ENCODE measurements around the gene DCLK1. TPM values are rescaled to one million over a fixed set of nuclear protein-coding genes. Genes with fewer than 3 reads are reported as not detected.
A peak's percentile ranks its signal among the peaks of the same experiment; 100 is the strongest.

The DCLK1 gene
- total and polyA plus RNA-seq, 8 donors: 10.5 to 20.5 (median 12.8) TPM

GRCh38 chr13:35909091-35909490, 222.1 kb downstream of the DCLK1 start:
- ATAC-seq (no peak), DNase-seq (no peak)
- TF ChIP-seq CTCF (IDR thresholded peaks at IDR 0.05): no peak
- intact Hi-C loops (cut with DNase I): no loop called here
- H3K27ac ChIP-seq: no peak overlapping the region
- H3K9me3 ChIP-seq: no peaks in the 10 kb centered on the region
- H3K4me1 ChIP-seq: no peaks in the 10 kb centered on the region
- H3K36me3 ChIP-seq: no peaks in the 10 kb centered on the region
- H3K4me3 ChIP-seq: no peak overlapping the region
- H3K27me3 ChIP-seq: no peaks in the 10 kb centered on the region

GRCh38 chr13:35908226-35908625, 223.0 kb downstream of the DCLK1 start:
- TF ChIP-seq CTCF (IDR thresholded peaks at IDR 0.05): no peak

GRCh38 chr13:35906636-35907035, 224.5 kb downstream of the DCLK1 start:
- Histone ChIP-seq H3K27me3 (no peaks in the 10 kb centered on the region), H3K27ac (no peak overlapping the region), H3K4me1 (no peaks in the 10 kb centered on the region), H3K36me3 (no peaks in the 10 kb centered on the region), H3K9me3 (no peaks in the 10 kb centered on the region), H3K4me3 (no peak overlapping the region)
- ATAC-seq (no peak), DNase-seq (no peak)
- no peak for TF ChIP-seq CTCF (IDR thresholded peaks at IDR 0.05)
- intact Hi-C loops (cut with DNase I): no loop called here

More at GRCh38 chr13:35908226-35908625, 223.0 kb downstream of the DCLK1 start:
- no peak for DNase-seq
- intact Hi-C loops (cut with DNase I): no loop called here
- no peak overlapping the region for H3K27ac ChIP-seq
- no peak overlapping the region for H3K4me3 ChIP-seq
- no peaks in the 10 kb centered on the region for H3K9me3 ChIP-seq
- H3K4me1 ChIP-seq: no peaks in the 10 kb centered on the region
- no peak for ATAC-seq
- H3K27me3 ChIP-seq: no peaks in the 10 kb centered on the region
- H3K36me3 ChIP-seq: no peaks in the 10 kb centered on the region

GRCh38 chr13:35903075-35903474, 228.1 kb downstream of the DCLK1 start:
- no peak overlapping the region for H3K27ac ChIP-seq
- no peak for TF ChIP-seq CTCF (IDR thresholded peaks at IDR 0.05)
- intact Hi-C loops (cut with DNase I): no loop called here

GRCh38 chr13:35898041-35898440, 233.1 kb downstream of the DCLK1 start:
- no peak for TF ChIP-seq CTCF (IDR thresholded peaks at IDR 0.05)
- H3K4me1 ChIP-seq: no peaks in the 10 kb centered on the region
- no peaks in the 10 kb centered on the region for H3K9me3 ChIP-seq
- H3K27me3 ChIP-seq: no peaks in the 10 kb centered on the region
- DNase-seq: no peak
- no peak overlapping the region for H3K27ac ChIP-seq
- intact Hi-C loops (cut with DNase I): no loop called here
- peak; percentile 50 for ATAC-seq
- no peaks in the 10 kb centered on the region for H3K36me3 ChIP-seq
- no peak overlapping the region for H3K4me3 ChIP-seq

More at GRCh38 chr13:35903075-35903474, 228.1 kb downstream of the DCLK1 start:
- ATAC-seq (no peak), DNase-seq (no peak)
- H3K9me3 ChIP-seq: no peaks in the 10 kb centered on the region
- no peaks in the 10 kb centered on the region for H3K27me3 ChIP-seq
- H3K4me1 ChIP-seq: no peaks in the 10 kb centered on the region
- no peaks in the 10 kb centered on the region for H3K36me3 ChIP-seq
- H3K4me3 ChIP-seq: no peak overlapping the region

All from left lung (tissue), 10 donors.